Endothelial cell of umbilical vein (primary cell): ENCODE data around the gene GNRHR. TPM values are rescaled to one million over a fixed set of nuclear protein-coding genes. Genes with fewer than 3 reads are reported as not detected.
"Not testable (repeated sequence)": the region's sequence is repeated elsewhere in the genome, so short reads cannot be mapped to it uniquely, and the experiment has no call there.

Experiments
- BruUV-seq: library from RNA; stranded (reverse); fragments of 400-500 nt; replicated peaks from 2 replicates; lab custom pipeline; 2021; lab: Mats Ljungman, UMichigan
- CTCF ChIA-PET: fragments of 300-600, 350-600 bp; sonication (Branson Sonifier 250); formaldehyde crosslinking; loops from one replicate; lab custom pipeline; 2021; ENCODE audit warnings: antibody characterized with exemption, inconsistent platforms; lab: Charles Lee
- POLR2A ChIA-PET: fragments of 300-600, 350-600 bp; sonication (Branson Sonifier 250); formaldehyde crosslinking; loops from one replicate; lab custom pipeline; 2021; ENCODE audit warnings: antibody characterized with exemption, inconsistent platforms; lab: Charles Lee
- DNase-seq: peaks from one replicate; pipeline ENCODE4 v3.0.0-alpha.2; 2011; ENCODE audit warnings: low read depth, low spot score
- FAIRE-seq: peaks from 2 replicates; lab custom pipeline; 2011; peaks lifted over from hg19 to GRCh38; lab: Jason Lieb, UNC
- H2AFZ ChIP-seq: 2 replicates; pipeline ENCODE4 v1.6.0; 2012; ENCODE audit warnings: low read depth, low read length, control low read depth, inconsistent platforms
- H3K27ac ChIP-seq: 2 replicates; pipeline ENCODE4 v1.5.1; 2011; ENCODE audit warnings: low read depth, mild to moderate bottlenecking, control low read depth, low read length, moderate library complexity; ENCODE audit not compliant: insufficient read depth
- H3K27me3 ChIP-seq, 2 experiments: 2 replicates each; pipeline versions ENCODE4 v1.6.0 to v1.6.1; 2011; ENCODE audit warnings: low read length in 2 of 2, mixed read lengths in 1 of 2; ENCODE audit not compliant: control insufficient read depth in 2 of 2, insufficient read depth in 2 of 2
- H3K36me3 ChIP-seq, 2 experiments: 2 replicates in 1 of 2; 3 replicates in 1 of 2; pipeline ENCODE4 v1.5.1; 2011; ENCODE audit warnings: low read length in 2 of 2, mild to moderate bottlenecking in 1 of 2, moderate library complexity in 1 of 2; ENCODE audit not compliant: control insufficient read depth in 2 of 2, insufficient read depth in 2 of 2; ENCODE audit errors: extremely low read depth in 1 of 2
- H3K4me1 ChIP-seq: 3 replicates; pipeline ENCODE4 v1.5.1; 2011; ENCODE audit warnings: mild to moderate bottlenecking, low read length; ENCODE audit not compliant: control insufficient read depth, insufficient read depth; ENCODE audit errors: extremely low read depth
- H3K4me2 ChIP-seq: 2 replicates; pipeline ENCODE4 v1.6.1; 2011; ENCODE audit warnings: low read length, control low read depth, mixed read lengths; ENCODE audit not compliant: insufficient read depth
- H3K4me3 ChIP-seq, 3 experiments: fragments of 200-600 bp in 1 of 3; sonication (generic), shearing (Covaris generic) in 1 of 3; replicated peaks in 1 of 3; 2 replicates each; pipeline ENCODE4 v1.5.1; 2011 to 2016; ENCODE audit warnings: control low read depth in 3 of 3, low read length in 3 of 3, mild to moderate bottlenecking in 2 of 3, inconsistent platforms in 1 of 3, low read depth in 1 of 3, moderate library complexity in 1 of 3; ENCODE audit not compliant: insufficient read depth in 1 of 3
- H3K79me2 ChIP-seq: 2 replicates; pipeline ENCODE4 v1.6.0; 2012; ENCODE audit warnings: low read length, inconsistent platforms; ENCODE audit not compliant: control insufficient read depth, insufficient read depth
- H3K9ac ChIP-seq: replicated peaks from 2 replicates; pipeline ENCODE3; 2011; ENCODE audit warnings: low read length, control low read depth; ENCODE audit not compliant: insufficient read depth; ENCODE audit errors: extremely low read depth
- H3K9me1 ChIP-seq: replicated peaks from 3 replicates; pipeline ENCODE4 v1.6.0; 2011; ENCODE audit warnings: mild to moderate bottlenecking, low read length; ENCODE audit not compliant: control insufficient read depth, insufficient read depth; ENCODE audit errors: extremely low read depth
- H3K9me3 ChIP-seq: replicated peaks from 2 replicates; pipeline ENCODE4 v1.5.1; 2012; ENCODE audit warnings: low read length, inconsistent platforms; ENCODE audit not compliant: control insufficient read depth, insufficient read depth
- H4K20me1 ChIP-seq: replicated peaks from 2 replicates; pipeline ENCODE3; 2011; ENCODE audit warnings: mild to moderate bottlenecking, low read length; ENCODE audit not compliant: control insufficient read depth, insufficient read depth; ENCODE audit errors: extremely low read depth
- EZH2 ChIP-seq: IDR thresholded peaks from 2 replicates; pipeline ENCODE4 v1.6.1; 2012; ENCODE audit warnings: borderline replicate concordance, low read depth, mild to moderate bottlenecking, moderate library complexity, low read length, inconsistent platforms; ENCODE audit not compliant: severe bottlenecking
- FOS ChIP-seq: IDR thresholded peaks from 2 replicates; pipeline ENCODE4 v1.6.1; 2011; ENCODE audit warnings: mild to moderate bottlenecking, low read length, moderate library complexity, borderline replicate concordance; ENCODE audit not compliant: insufficient read depth
- GATA2 ChIP-seq: IDR thresholded peaks from 2 replicates; pipeline ENCODE4 v1.7.0; 2011; ENCODE audit warnings: low read depth, mild to moderate bottlenecking, moderate library complexity, mixed read lengths, low read length; ENCODE audit not compliant: insufficient read length, insufficient read depth
- JUN ChIP-seq: IDR thresholded peaks from 2 replicates; pipeline ENCODE4 v1.6.1; 2011; ENCODE audit warnings: borderline replicate concordance, low read depth; ENCODE audit not compliant: insufficient read length, insufficient read depth
- MYC ChIP-seq: IDR thresholded peaks from one replicate; pipeline ENCODE4 v1.6.1; 2011; ENCODE audit warnings: mild to moderate bottlenecking, low read depth, low read length
- POLR2A ChIP-seq: IDR thresholded peaks from 2 replicates; pipeline ENCODE4 v1.6.1; 2012; ENCODE audit warnings: low read depth, mild to moderate bottlenecking, control low read depth, low read length
- POLR2AphosphoS5 ChIP-seq: IDR thresholded peaks from 2 replicates; pipeline ENCODE4 v1.6.1; 2012; ENCODE audit warnings: low read depth, mild to moderate bottlenecking, control low read depth, low read length, moderate library complexity; ENCODE audit not compliant: insufficient read depth
- dilution Hi-C: fragments of 300-500 bp; cut with MboI; formaldehyde crosslinking; loops from one replicate; pipeline ENCODE4 v1.15.0; 2019; ENCODE audit warnings: low sequenced_read_pairs; ENCODE audit not compliant: extremely low pct_ligation_motif_present
- intact Hi-C: fragments of 100-400 bp; cut with micrococcal nuclease; formaldehyde crosslinking; loops from one replicate; pipeline ENCODE4 v1.10.0; 2022
- polyA plus RNA-seq, 4 experiments: library from polyadenylated mRNA; depleted of rRNA in 3 of 4; stranded (reverse) in 3 of 4; unstranded in 1 of 4; fragments of >200 nt; gene quantifications; 2 replicates each; pipeline versions ENCODE4 v1.2.1 to v1.2.3, GENCODE V29; 2011 to 2012; ENCODE audit warnings: missing spikeins in 1 of 4
- total RNA-seq: library from RNA; stranded (reverse); gene quantifications from 2 replicates; pipeline ENCODE4 v1.2.3, GENCODE V29; 2021
- TF ChIP-seq, protein P1 (sequence below): IDR thresholded peaks from 2 replicates; pipeline ENCODE4 v1.6.1; 2011; ENCODE audit not compliant: insufficient read depth, insufficient read length
- TF ChIP-seq, protein P2 (sequence below), 2 donors: IDR thresholded peaks; 1 replicate in 1 of 2; 2 replicates in 1 of 2; pipeline ENCODE4 v1.5.1; 2011; ENCODE audit warnings: low read length in 2 of 2, mild to moderate bottlenecking in 2 of 2, moderate library complexity in 2 of 2, control low read depth in 1 of 2, inconsistent platforms in 1 of 2, low read depth in 1 of 2; ENCODE audit not compliant: insufficient read depth in 1 of 2; ENCODE audit errors: extremely low read depth in 1 of 2

Gene GNRHR
- total and polyA plus RNA-seq, 2 donors (not counting 3 experiments of a cell fraction or from before 2014, with no cell fraction given) = not detected

DNA sequence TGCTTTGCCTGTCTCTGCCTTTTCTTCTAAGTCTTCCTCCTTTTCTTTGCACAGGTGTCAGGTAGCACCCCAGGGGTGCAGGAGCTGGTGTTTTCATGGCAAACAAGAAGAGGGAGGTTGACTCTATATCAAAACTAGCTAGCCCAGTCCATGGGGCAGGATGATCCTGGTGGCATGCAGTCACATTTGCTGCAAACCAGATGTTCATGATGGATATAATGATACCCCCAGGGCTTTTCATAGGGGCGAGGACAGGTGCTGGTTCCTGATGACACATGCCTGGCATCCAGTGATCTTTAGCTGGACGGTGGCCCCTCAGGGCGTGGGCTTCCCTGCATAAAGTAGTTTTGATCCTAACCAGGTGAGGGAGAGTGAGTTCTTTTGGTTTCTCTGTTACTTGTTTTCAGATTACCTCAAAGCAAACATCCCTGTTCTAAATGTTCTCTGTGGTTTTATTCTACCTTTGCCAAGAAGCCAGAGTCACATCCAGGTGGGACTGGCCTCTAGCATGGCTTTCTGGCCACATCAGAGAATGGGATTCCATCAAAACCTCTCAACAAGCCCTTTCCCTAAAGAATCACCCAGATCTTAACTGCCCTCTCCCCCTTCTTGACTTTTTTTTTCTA lies 42.1 kb downstream of the GNRHR start:
- no TSS peak for BruUV-seq
- Histone ChIP-seq H3K9ac (no peak overlapping the region), H3K4me1 (peaks cover 14% of the 10 kb centered on the region), H2AFZ (no peak overlapping the region), H3K4me3 (no peak overlapping the region), H3K79me2 (no peaks in the 10 kb centered on the region), H3K9me1 (no peaks in the 10 kb centered on the region), H4K20me1 (no peaks in the 10 kb centered on the region), H3K9me3 (no peaks in the 10 kb centered on the region), H3K36me3 (no peaks in the 10 kb centered on the region), H3K4me2 (no peak overlapping the region), H3K27me3 (no peaks in the 10 kb centered on the region), H3K27ac (no peak overlapping the region)
- intact Hi-C loops (no loop called here), dilution Hi-C loops (no loop called here)
- CTCF ChIA-PET = interaction anchor here (0.6 to 3.4 kb wide), 2 partner anchors 11 to 35 kb away, joined by 3 to 15 read pairs; partner anchors contain the start of gene UBA6
- no peak for FAIRE-seq
- TF ChIP-seq POLR2AphosphoS5 (no peak), FOS (no peak), EZH2 (no peak), MYC (no peak), POLR2A (no peak), GATA2 (no peak), JUN (no peak)
- TF ChIP-seq, protein P1, sequence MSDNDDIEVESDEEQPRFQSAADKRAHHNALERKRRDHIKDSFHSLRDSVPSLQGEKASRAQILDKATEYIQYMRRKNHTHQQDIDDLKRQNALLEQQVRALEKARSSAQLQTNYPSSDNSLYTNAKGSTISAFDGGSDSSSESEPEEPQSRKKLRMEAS = no peak
- TF ChIP-seq, protein P2, sequence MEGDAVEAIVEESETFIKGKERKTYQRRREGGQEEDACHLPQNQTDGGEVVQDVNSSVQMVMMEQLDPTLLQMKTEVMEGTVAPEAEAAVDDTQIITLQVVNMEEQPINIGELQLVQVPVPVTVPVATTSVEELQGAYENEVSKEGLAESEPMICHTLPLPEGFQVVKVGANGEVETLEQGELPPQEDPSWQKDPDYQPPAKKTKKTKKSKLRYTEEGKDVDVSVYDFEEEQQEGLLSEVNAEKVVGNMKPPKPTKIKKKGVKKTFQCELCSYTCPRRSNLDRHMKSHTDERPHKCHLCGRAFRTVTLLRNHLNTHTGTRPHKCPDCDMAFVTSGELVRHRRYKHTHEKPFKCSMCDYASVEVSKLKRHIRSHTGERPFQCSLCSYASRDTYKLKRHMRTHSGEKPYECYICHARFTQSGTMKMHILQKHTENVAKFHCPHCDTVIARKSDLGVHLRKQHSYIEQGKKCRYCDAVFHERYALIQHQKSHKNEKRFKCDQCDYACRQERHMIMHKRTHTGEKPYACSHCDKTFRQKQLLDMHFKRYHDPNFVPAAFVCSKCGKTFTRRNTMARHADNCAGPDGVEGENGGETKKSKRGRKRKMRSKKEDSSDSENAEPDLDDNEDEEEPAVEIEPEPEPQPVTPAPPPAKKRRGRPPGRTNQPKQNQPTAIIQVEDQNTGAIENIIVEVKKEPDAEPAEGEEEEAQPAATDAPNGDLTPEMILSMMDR (IDR thresholded peaks at IDR 0.05; ENCODE audit: extremely low read depth in 1 of 2, insufficient read depth in 1 of 2, low read depth in 1 of 2, low read length in 2 of 2) = no peak
- DNase-seq = no peak
- POLR2A ChIA-PET = no interaction called here

DNA sequence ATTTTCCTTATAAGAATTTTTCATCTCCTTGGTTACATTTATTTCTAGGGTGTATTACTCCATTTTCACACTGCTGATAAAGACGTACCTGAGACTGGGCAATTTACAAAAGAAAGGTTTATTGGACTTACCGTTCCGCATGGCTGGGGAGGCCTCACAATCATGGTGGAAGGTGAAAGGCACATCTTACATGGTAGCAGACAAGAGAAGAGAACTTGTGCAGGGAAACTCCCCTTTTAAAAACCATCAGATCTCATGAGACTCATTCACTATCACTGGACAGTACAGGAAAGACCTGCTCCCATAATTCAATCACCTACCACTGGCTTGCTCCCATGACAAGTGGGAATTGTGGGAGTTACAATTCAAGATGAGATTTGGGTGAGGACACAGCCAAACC lies 47.5 kb downstream of the GNRHR start:
- H3K27me3 ChIP-seq, H3K9me1 ChIP-seq, POLR2A ChIA-PET, BruUV-seq, H4K20me1 ChIP-seq, CTCF ChIA-PET, FAIRE-seq, H3K27ac ChIP-seq, DNase-seq, H2AFZ ChIP-seq, H3K4me2 ChIP-seq, intact Hi-C loops, H3K36me3 ChIP-seq, H3K9ac ChIP-seq, dilution Hi-C loops, H3K4me3 ChIP-seq, H3K9me3 ChIP-seq, H3K4me1 ChIP-seq: not testable (repeated sequence)
- peaks cover 14% of the 10 kb centered on the region for H3K79me2 ChIP-seq
